NCI-H1436 (cell line): ENCODE measurements around the gene MGAT1.
"Not testable (repeated sequence)": the region's sequence is repeated elsewhere in the genome, so short reads cannot be mapped to it uniquely, and the experiment has no call there.

Source experiments
- DNase-seq: peaks from one replicate; lab custom pipeline; 2025; lab: John Stamatoyannopoulos, UW

The MGAT1 gene

DNA sequence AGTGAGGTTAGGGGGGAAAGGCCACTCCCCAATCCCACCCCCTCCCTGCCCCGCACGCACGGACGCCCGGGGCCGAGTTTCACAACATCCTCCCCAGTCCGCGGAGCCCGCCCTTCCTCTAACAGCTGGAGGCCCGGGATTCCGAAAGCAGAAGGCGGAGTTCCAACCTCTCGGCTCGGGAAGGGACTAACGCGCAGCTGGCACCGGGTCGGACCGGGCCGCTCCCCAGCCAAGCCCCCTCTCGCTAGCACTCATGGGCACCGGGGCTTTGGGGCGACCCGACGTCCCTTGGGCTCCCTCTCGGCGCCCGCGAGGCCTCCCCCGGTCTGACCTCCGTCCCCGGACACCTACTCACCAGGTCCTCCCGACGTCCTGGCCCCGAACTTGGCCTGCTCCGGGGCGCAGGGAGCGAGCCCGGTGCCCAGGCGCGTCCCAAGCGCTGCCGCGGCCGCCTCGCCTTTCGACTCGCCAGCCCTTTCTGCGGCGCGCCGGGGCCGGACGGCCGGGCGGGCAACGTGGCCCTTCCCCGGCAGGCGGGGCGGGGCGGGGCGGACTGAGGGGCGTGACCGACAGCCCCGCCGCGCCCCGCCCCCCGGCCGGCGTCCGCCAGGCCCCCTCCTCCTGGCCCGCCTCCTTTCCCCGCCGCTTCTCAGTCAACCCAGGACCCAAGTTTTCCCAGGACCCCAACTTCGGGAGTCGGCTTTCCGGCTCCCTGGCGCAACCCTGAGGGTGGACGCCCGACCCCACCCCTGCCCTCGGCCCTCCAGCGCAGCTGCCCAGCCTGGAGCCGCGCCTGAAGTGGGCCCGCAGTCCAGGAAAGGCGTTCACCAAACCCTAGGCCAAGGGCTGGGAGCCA lies at the start of gene MGAT1:
MGAT1 (minus strand) TSS at position 482 of the 856 bp plus-strand sequence. CDS start 9,835 bp downstream, outside the sequence.
- DNase-seq: peak; percentile 7

DNA sequence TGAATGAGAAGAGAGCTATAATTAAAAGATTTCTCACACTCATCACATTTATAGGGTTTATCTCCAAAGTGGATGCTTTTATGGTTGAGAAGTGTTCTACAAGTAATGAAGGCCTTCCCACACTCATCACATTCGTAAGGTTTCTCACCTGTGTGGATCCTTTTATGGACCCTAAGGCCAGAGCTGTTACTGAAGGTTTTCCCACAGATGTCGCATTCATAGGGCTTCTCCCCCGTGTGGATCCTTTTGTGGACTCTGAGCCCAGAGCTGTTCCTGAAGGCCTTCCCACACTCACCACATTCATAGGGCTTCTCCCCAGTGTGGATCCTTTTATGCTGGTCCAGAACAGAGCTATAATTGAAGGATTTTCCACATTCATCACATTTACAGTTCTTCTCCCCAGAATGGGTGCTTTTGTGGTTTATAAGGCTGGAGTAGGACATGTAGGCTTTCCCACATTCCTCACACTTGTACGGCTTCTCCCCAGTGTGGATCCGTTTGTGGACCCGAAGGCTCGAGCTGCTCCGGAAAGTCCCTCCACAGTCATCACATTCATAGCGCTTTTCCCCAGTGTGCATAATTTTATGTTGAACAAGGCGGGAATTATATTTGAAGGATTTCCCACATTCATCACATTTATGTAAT lies 48.0 kb upstream of the MGAT1 start:
- no peak for DNase-seq

DNA sequence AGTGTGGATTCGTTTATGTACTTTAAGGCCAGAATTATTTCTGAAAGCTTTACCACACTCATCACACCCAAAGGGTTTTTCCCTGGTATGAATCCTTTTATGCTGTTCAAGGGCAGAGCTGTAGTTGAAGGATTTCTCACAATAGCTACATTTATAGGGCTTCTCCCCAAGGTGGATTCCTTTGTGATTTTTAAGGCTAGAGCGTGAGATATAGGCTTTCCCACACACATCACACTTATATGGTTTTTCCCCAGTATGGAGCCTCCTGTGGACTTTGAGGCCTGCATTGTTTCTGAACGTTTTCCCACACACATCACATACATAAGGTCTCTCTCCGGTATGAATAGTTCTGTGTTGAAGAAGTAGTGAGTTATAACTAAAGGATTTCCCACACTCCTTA lies 47.2 kb upstream of the MGAT1 start:
- DNase-seq: no peak

DNA sequence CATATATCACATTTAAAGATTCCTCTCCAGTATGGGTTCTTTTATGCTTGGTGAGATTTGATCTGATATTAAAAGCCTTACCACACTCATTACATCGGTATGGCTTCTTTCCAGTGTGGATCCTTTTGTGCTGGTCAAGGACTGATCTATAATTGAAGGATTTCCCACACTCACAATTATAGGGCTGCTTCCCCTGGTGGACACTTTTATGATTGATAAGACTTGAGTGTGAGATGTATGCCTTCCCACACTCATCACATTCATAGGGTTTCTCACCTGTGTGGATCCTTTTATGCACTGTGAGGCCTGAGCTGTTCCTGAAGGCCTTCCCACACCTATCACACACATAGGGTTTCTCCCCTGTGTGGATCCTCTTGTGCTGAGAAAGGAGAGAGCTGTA lies 46.3 kb upstream of the MGAT1 start:
- no peak for DNase-seq

DNA sequence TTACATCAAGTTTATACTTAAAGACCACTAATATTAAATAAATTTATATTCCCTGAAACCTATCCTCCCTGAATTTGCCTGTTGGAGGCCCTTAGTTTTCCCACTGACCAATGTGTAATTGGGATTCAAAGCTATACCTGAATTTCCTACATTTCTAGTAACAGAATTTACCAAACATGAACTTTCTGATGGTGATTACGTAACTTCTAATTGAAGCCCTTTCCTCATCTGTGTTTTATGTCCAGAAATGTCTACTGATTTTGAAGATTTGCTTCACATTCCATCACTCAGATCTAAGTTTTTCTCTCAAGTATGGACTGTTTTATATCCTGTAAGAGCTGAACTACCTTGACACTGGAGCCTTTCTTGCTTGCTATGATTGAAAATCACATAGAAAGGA lies 45.7 kb upstream of the MGAT1 start:
- no peak for DNase-seq

DNA sequence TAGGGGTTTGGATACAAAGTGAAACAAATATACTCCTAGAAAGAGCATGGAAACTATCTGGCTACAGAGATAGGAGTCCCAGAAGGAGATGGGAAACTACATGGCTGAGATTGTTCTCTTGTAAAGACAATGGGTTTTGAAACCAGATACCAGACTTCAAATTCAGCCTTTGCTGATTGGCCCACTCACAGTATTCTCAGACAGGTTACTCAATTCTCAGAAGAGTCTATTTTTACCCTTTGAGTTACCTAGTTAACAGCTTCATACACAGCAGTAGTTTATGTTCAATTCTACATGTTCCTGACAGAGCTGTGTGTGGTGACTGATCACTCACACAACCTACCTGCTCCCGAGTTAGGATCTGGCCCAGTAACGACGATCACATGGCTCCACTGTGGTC lies 44.4 kb upstream of the MGAT1 start:
- DNase-seq: no peak

DNA sequence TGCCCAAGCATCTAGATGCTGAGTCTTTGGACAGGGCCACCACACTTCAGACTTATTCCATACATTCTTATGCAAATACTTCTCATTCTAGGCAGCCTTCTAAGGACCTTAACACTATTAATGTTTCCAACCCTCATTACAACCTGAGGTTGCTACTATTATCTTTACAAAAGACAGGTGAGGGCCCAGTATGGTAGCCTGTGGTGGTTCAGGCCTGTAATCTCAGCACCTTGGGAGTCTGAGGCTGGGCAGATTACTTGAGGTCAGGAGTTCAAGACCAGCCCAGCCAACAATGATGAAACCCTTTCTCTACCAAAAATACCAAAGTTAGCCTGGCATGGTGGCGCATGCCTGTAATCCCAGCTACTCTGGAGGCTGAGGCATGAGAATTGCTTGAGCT lies 42.3 kb upstream of the MGAT1 start:
- DNase-seq: no peak

DNA sequence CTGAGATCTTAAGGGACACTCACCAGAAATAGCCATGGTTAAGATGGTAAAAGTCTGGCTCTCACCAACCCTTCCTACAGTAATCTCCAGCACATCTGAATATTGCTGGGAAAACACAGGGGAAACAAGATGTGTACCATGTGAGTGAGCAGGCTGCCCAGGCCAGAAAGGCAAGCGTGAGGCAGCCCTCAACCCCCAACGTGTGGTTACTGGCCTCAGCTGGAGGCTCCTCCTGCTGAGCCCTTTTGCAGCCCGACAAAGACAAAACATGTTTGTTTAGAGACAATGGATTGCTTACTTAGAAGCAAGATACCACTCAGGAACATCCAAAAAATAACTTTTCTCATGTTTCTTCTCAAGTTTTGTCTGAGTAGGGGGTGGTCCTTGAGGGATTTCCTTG lies 41.8 kb upstream of the MGAT1 start:
- DNase-seq: no peak

DNA sequence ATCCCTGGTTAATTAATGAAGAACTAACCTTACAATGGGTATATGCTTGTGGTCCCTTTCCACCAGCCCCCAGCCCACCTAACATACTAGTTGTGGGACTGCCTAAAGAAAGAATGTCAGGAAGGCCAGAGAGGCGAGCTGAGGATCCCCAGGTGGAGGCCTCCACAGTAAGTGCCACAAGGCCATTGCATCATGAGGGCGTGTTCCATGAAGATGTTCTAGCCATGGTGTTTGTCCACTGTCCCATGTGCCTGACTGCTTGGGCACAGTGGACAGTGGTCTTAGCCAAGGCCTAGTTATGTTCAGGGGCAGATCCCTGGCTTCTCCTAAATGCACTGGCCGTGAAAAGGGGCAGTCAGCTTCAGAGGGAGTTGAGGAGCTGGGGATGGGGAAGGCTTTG lies 37.3 kb upstream of the MGAT1 start:
- no peak for DNase-seq

DNA sequence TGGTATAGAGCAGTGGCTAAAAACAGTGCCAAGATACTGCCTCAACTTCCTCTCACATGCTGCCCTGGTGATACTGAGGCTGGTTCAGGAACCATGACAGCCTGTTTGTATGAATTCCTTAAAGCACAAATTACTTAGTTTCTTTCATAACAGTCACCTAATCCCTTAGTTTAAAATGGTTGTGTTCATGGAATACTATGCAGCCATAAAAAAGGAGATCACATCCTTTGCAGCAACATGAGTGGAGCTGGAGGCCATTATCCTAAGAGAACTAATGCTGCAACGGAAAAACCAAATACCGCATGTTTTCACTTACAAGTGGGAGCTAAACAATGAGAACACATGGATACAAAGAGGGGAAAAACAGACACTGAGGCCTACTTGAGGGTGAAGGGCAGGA lies 36.6 kb upstream of the MGAT1 start:
- no peak for DNase-seq

DNA sequence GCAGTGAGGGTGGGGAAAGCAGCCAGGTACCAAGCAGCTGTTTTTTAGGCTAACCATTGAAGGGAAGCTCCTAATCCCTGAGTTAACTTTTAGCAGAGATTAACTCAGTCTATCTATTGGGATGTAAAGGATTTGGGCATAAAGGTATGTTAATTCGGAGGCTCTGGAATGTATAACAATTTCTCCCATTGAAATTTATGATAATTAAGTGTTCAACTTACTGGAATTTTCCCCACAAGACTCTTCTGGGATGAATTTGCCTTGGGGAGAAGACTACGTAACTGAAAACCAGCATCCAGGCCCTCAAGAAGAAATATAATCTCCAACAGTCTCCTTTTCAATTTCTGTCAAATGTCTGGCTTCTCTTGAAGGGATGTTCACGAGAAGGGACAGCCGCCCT lies 34.9 kb upstream of the MGAT1 start:
- no peak for DNase-seq

DNA sequence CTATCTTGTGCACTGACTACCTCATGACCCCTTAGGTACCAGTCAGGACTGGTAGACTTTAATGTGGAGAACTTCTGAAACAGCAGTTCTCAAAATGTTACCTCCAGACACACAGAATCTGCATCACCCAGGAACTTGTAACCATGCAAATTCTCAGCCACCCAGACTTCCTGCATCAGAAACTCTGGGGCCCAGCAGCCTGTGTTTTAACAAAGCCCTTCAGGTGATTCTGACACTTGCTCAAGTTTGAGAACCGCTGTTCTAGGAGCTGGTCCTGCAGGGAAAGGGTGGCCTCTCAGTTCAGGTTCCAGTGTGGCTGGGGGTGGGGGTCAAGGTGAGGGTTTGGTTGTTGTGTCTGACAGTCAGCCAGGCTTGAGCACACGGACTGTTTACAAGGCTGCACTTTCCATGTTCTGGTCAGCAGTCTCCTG lies 30.0 kb upstream of the MGAT1 start:
- no peak for DNase-seq

DNA sequence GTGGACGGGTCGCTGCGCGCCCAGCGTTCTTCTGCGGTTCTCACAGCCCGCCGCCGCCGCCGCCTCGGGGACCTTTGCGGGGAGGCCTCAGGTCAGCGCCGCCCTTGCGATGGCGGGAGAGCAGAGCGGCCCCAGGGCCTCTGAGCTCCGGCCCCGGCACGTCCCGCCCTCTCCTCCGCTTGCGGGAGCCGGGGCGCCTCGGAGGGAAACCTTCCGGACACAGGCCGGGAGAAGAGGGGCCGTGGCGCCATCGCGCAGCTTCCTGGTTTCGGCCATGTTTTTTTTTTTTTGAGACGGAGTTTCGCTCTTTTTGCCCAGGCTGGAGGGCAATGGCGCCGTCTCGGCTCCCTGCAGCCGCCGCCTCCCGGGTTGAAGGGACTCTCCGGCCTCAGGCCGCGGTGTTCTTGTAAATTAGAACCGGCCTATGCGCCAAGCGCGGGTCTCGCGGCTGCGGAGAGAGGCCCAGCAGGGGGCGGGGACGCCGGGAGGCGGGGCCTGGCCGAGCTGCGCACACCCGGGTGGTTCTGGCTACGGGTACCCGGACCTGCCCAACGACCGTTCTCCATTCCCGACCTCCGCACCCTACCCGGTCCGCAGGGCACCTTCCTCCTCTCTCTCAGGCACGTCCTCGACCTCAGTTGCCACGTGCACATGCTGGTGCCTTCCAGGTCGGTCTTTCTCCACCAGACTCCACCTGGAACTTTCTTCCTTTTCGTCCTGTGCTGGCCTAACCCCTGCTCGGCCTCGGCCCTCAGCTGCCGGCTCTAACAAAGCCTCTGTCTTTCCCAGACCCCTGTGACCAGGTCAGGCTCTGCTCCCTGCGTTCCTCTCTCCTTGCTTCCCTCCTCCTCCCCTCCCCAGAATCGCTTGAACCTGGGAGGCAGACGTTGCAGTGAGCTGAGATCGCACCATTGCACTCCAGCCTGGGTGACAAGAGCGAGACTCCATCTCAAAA lies 28.8 kb upstream of the MGAT1 start:
- DNase-seq: peak; percentile 2

DNA sequence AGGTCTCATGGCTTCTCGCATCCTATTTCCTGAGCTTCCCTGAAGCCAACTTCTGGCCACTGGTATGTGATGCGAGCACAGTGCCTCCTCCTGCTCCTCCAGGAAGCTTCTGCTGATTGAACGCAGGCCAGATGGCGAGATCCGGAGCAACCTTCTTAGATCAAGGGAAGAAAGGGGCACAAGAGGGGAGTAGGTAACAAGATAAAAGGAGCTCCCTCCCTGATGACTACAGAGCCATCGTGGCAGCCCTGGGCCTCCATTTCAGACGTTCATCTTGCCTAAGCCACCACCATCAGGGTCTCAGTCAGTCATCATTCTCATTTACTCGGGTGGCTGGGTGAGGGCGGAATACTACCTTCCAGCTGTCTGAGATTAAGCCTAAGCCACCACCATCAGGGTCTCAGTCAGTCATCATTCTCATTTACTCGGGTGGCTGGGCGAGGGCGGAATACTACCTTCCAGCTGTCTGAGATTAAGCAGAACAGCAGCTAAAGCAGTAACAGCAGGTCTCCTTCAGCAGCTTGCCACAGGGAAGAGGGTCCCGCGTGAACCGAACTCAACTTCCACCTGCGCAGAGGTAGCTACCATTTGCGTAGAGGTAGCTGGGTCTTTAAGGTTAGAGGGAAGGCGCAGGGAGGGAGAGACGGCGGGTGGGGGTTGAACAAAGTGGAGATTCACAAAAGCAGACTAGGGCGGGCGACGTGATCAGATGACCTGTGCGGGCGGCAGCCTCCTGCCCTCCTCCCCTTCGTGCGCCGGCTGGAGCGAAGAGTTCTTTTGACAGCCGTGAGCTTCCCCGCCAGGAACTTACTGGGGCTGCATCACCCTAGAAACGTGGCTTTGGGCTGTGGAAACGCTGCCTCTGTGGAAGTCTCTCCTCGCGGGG lies 27.9 kb upstream of the MGAT1 start:
- DNase-seq: peak; percentile 3

DNA sequence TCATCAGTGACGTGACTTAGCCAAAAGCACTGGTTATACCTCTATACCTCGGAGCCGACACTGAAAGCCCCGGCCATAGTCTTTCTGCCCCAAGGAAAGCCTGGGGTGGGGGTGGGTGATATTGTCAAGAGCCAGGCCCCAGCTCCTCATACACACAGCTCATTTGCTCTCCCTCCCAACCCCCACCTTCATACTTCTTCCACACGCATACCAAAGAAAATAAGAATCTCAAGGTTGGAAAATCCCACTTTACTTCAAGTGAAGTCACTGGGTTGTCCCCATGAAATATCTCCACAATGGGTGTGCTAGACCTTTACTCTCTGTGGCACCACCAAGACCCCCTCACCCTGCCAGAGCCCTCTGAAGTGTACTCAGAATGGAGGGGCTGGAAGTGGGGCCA lies 27.1 kb upstream of the MGAT1 start:
- DNase-seq: no peak

DNA sequence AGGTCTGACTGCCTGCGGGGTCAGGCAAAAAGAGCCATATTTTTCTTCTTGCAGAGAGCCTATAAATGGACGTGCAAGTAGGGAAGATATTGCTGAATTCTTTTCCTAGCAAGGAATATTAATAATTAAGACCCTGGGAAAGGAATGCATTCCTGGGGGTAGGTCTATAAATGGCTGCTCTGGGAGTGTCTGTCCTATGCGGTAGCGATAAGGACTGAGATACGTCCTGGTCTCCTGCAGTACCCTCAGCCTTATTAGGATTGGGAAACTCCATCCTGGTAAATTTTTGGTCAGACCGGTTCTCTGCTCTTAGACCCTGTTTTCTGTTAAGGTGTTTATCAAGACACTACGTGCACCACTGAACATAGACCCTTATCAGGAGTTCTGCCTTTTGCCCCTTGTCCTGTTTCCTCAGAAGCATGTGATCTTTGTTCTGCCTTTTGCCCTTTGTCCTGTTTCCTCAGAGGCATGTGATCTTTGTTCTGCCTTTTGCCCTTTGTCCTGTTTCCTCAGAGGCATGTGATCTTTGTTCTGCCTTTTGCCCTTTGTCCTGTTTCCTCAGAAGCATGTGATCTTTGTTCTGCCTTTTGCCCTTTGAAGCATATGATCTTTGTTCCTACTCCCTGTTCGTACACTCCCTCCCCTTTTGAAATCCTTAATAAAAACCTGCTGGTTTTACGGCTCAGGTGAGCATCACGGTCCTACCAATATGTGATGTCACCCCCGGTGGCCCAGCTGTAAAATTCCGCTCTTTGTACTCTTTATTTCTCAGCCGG lies 26.3 kb upstream of the MGAT1 start:
- not testable (repeated sequence) for DNase-seq

DNA sequence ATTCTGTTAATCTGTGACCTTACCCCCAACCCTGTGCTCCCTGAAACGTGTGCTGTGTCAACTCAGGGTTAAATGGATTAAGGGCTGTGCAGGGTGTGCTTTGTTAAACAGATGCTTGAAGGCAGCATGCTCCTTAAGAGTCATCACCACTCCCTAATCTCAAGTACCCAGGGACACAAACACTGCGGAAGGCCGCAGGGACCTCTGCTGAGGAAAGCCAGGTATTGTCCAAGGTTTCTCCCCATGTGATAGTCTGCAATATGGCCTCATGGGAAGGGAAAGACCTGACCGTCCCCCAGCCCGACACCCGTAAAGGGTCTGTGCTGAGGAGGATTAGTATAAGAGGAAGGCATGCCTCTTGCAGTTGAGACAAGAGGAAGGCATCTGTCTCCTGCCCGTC lies 24.8 kb upstream of the MGAT1 start:
- DNase-seq: not testable (repeated sequence)

DNA sequence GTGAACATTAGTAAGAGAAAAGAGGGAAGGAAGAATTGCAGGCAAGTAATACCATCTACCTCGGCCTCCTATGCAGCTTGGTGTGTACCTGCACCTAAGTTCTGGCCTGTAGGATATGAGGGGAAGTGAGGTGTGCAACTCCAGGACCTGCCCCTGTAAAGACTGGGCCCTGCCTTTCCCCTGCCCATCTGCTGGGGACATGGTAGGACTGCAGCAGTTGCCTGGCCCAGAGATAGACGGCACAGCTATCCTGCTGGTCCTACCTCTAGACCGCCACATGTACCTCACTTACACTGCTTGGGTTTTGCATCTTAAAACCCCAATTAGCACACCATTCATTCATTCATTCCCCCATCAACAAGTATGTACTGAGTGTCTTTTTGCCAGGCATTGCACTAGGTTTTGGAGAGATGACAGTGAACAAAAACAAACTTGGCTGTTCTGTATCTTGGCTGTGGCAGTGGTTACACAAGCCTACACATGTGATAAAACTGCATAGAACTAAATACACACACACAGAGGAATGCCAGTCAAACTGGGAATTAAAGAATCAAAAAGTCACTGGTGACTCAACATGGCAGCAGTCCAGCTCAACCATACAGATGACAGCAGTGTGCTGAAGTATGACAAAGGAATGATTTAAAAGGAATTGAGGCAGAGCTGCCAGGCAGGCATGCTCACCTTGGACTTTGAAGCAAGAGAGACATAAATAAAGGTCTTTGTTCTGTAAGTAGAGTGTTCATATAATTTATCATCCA lies 23.3 kb upstream of the MGAT1 start:
- DNase-seq: no peak

DNA sequence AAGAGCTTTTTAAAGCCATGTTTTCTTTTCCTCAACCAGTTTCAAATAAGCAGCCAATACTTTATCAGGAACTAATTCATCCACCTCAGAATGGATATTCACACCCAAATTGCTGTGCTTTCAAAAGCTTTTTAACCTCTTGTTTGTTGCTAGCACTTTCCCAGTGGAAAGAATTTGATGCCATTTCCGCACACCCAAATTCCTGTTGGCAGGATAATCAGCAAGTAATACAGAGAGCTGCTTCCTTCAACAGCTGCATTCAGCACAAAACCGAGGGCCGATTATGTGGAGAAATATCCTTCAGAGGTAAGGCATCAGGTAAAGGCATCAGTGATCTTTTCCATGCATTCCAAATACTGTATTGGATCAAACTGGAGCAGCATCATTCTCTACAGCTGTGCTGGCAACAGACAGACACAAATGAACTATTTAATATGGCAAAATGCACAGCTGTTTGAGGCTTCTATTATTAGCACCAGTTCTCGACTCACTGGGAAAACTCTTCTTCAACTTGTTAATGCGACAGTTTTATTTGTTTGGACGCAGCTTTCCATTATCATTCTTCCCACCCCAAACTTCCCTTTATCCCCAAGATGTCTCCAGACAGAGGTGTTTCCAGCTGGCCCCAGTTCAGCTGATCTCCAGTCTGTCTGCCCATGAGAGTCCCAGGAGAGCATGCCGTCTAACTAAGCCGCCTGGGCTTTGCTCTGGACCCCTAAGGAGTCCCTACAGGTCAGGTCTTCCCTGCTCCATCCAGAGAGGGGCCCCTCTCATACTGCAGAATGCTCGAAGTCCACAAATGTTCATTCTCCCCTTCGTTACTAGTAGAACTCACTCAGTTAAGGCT lies 22.2 kb upstream of the MGAT1 start:
- DNase-seq: no peak
